Measurements from ENCODE around the gene ADGRV1. TPM values are rescaled to one million over a fixed set of nuclear protein-coding genes. Genes with fewer than 3 reads are reported as not detected.

ADGRV1 gene
- total and polyA plus RNA-seq, 8 donors, result 12.5 to 36.4 (median 16.9) TPM

DNA sequence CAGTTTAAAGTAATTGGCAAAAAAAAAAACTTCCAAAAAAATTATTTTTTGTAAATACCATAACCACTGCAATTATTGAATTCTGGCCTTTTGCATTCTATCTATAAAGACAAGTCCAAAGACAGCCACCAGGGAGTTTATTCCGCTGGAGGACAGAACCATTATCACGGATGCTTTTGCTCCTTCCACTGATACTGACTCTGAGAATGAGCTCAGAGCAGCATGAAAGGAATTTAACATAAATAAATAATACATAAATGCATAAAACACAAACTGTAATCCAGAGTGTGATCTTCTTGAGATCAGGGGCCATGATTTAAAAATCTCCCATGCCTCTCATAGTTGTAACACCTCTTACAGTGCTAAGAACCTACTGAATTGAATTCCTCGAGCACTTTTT, 559.8 kb downstream of the ADGRV1 start:
- ATAC-seq (no peak), DNase-seq (no peak)
- intact Hi-C loops (cut with DNase I), result no loop called here
- Histone ChIP-seq H3K36me3 (no peaks in the 10 kb centered on the region), H3K27me3 (no peaks in the 10 kb centered on the region), H3K4me3 (no peak overlapping the region), H3K27ac (no peak overlapping the region), H3K9me3 (no peaks in the 10 kb centered on the region), H3K4me1 (peaks cover 0 to 34% of the 10 kb centered on the region in 2 donors)
- TF ChIP-seq, protein P1, sequence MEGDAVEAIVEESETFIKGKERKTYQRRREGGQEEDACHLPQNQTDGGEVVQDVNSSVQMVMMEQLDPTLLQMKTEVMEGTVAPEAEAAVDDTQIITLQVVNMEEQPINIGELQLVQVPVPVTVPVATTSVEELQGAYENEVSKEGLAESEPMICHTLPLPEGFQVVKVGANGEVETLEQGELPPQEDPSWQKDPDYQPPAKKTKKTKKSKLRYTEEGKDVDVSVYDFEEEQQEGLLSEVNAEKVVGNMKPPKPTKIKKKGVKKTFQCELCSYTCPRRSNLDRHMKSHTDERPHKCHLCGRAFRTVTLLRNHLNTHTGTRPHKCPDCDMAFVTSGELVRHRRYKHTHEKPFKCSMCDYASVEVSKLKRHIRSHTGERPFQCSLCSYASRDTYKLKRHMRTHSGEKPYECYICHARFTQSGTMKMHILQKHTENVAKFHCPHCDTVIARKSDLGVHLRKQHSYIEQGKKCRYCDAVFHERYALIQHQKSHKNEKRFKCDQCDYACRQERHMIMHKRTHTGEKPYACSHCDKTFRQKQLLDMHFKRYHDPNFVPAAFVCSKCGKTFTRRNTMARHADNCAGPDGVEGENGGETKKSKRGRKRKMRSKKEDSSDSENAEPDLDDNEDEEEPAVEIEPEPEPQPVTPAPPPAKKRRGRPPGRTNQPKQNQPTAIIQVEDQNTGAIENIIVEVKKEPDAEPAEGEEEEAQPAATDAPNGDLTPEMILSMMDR (IDR thresholded peaks at IDR 0.05), result no peak

DNA sequence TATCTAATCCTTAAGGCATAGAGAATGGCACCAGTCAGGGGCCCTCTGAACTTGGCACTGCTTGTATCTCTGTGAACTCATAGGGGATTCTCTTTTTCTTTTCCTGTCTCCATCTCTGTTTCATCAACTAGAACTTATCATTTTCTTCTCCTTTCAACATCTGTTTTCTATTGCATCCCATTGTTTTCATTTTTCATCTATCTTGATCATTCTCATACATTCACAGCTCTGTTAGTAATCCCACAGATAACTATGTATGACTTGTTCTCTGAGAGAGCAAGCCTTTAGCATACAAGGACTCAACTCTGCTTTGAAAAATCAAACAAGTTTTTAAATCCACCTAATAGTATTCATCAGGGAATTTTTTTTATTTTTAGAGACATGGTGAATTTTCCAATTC, 560.2 kb downstream of the ADGRV1 start:
- Histone ChIP-seq H3K36me3 (no peaks in the 10 kb centered on the region), H3K4me1 (peaks cover 0 to 38% of the 10 kb centered on the region in 2 donors), H3K27ac (no peak overlapping the region), H3K4me3 (no peak overlapping the region), H3K9me3 (no peaks in the 10 kb centered on the region), H3K27me3 (no peaks in the 10 kb centered on the region)
- ATAC-seq (no peak), DNase-seq (no peak)
- intact Hi-C loops (cut with DNase I), result no loop called here
- TF ChIP-seq, protein P1 (IDR thresholded peaks at IDR 0.05), result no peak

DNA sequence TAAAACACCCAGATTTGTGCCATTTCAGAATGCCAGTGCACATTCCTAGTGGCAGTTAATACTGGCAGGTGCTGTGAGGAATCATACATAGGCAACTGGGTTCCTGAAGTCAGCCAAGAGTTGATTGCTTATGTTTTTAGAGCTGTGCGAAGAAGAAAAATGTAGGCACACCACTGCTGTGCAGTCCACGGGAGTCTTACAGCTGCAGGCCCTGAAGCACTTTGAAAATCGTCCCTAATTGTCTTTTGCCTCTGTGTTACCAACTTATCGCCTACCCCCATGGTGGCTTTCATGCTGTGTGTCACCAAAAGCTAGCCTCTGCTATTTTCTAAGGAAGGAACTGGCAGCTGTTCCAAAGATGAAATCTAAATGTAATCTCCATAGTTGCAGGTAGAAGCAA, 560.6 kb downstream of the ADGRV1 start:
- Histone ChIP-seq H3K4me3 (no peak overlapping the region), H3K27me3 (no peaks in the 10 kb centered on the region), H3K27ac (no peak overlapping the region), H3K9me3 (no peaks in the 10 kb centered on the region), H3K4me1 (peaks cover 0 to 38% of the 10 kb centered on the region in 2 donors), H3K36me3 (no peaks in the 10 kb centered on the region)
- no peak for DNase-seq
- intact Hi-C loops (cut with DNase I), result no loop called here
- no peak for ATAC-seq
- TF ChIP-seq, protein P1 (IDR thresholded peaks at IDR 0.05), result no peak

DNA sequence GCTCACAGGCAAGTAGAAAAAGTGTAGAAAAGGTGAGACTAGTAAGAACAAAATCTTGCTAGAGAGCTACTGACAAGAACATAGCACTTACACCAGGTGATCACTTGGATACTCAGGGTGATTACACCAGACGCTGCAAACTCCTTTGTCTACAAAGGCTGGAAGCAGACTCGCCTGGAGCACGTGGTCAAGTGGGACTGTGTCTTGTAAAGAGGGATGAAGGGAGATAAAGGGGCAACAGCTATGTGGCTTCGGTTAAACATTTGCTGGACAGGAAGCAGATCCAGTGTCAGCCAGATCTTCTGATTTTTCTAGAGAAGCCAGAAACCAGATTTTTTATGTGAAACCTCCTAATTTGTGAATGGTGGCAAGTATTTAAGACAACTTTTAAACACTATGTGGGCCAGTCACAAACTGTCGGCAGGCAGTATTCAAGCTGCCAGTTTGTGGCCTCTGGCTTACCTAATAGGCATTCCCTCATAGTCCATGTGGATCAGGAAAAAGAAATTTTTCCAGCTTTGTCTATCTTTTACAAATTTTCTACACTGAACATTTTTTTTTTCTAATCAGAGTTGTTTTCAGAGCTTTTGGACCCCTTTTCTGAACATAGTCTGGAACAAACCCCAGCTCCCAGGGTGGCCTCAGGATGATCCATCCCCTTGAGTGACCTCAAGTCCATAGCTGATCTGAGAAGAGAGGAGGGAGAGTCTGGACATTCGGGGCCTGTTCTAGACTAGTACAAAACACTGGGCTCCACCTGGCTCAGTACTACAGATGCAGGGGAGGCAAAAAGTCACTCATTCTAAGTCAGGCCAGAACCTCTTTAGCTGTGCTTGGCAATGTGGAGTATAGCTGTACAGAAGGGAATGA, 561.6 kb downstream of the ADGRV1 start:
- Histone ChIP-seq H3K9me3 (no peaks in the 10 kb centered on the region), H3K4me3 (no peak overlapping the region), H3K4me1 (peaks cover 0 to 41% of the 10 kb centered on the region in 2 donors), H3K27ac (peak overlapping the region; percentile 5 to 70), H3K36me3 (no peaks in the 10 kb centered on the region), H3K27me3 (no peaks in the 10 kb centered on the region)
- TF ChIP-seq, protein P1 (IDR thresholded peaks at IDR 0.05), result no peak
- DNase-seq (no peak), ATAC-seq (peak; percentile 73)
- intact Hi-C loops (cut with DNase I), result no loop called here

DNA sequence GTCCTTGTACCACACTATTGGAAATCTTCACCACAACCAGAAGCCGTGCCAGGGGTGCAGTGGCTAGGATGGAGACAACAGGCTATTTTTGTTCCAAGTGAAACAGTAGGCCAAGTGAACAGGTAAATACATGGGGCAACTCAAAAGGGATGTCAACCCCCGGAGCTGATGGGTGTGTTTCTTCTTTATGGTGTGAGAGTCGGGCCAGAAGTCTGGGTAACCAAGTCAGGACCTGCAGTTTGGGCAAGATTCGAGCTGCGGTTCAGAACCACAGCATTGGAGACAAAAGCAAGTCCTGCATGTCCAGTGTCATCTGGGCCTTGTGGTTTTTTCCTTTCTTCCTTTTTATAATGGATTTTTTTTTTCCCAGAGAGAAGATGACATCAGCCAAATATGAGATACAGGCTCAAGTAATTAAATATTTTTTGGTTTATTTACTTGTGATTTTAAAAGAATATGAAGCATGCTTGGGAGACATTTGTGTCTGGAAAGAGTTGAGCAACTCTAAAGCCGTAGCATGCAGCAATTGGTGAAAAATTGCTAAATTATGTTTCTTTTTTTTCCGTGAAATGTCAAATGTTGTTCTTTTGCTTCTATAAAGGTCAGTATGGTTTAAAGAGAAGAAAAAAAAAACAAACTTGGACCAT, 562.9 kb downstream of the ADGRV1 start:
- Histone ChIP-seq H3K9me3 (no peaks in the 10 kb centered on the region), H3K36me3 (no peaks in the 10 kb centered on the region), H3K27me3 (no peaks in the 10 kb centered on the region), H3K27ac (peak overlapping the region in 1 of 2 donors; percentile 70), H3K4me1 (peaks cover 8 to 46% of the 10 kb centered on the region in 2 donors), H3K4me3 (no peak overlapping the region)
- no peak for DNase-seq
- TF ChIP-seq, protein P1 (IDR thresholded peaks at IDR 0.05), result no peak
- no peak for ATAC-seq
- intact Hi-C loops (cut with DNase I), result no loop called here
